HG02981 (cell line): ENCODE results near the gene BMP7.

Experiments
- ATAC-seq: cut with Tn5 transposase; IDR thresholded peaks from one replicate; pipeline ENCODE4 v1.9.1; 2021; ENCODE audit warnings: mild to moderate bottlenecking, moderate library complexity; ENCODE audit not compliant: unreplicated experiment

BMP7 gene

DNA sequence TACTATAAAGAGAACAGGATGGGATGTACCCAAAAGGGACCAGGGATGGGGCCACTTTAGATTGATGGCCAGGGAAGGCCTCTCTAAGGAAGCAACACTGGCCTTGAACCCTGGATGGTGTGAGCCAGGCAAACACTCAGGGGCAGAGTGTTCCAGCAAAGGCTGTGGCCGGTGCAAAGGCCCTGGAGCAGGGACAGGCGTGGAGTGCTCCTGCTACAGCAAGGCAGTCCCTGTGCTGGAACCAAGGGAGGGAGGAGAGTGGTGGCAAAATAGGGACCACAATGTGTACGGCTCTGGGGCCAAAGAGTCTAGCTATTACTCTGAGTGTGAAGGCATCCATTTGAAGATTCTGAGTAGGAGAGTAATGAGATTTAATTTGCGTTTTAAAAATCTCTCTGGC lies 131.6 kb downstream of the BMP7 start:
- no peak for ATAC-seq

DNA sequence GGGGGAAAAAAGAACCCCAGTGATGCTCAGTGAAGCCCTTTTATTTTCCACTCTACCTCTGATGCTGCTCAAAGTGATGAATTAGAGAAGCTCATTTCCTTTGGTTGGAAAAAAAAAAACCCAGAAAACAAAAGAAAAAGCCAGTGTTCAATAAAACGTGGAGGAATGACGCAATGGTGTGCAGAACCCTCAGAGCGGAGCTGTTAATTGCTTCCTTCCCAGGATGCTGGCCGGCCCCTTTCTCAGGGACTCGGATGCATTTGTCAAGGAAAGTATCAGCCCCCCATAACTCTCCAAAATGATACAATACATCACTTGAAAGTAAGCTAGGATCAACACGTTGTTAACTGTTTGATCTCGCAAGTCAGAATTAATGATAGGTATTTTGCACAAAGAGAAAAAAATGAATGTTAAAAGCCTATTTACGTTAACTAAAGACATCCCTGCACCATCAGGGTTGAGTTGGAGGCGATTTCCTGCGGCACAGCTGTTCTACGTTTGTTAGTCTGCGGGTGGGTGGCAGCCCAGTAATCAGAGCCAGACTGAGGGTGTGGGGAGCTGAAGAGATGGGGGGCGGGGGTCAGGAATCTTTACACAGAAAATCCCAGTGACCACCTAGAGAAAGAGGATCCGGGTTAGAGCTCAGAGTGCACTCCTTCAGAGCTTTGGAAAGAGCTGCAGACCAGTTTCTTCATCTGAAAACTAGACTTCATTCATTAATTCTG lies 132.4 kb downstream of the BMP7 start:
- ATAC-seq: no peak

DNA sequence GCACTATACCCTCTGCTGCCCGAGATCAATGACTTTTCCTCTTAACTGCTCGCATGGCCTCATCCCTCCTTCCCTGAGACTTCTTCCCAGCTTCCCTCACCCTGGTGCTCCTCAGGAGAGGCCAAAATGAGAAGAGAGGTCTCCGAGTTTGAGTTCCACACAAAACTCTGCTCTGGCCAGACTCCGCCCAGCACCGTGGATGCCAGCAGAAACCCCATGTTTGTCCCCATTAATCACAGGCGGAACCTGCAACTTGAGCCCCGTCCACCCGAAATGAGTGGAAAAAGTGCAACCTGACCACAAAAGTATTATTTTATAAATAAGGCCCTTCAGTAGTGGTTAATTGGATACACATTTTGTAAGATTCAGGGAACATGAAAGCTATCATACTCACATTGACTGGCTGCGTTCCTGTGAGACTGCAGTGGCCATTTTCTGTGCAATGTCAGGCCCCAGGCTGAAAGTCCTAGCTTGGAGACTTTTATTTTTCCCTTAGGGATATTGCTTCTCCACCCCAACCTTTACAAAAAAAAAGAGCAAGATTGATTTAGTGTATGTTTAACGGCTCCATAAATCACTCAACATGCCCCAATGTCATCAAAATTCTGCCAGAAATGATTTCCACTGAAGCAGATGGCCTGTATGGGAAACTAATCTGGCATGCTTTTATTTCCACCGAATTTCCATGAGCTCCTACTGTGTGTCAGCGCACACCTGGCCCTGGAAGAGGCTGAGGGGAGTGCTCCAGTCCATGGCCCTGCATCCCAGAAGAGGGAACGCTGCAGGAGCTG lies 134.6 kb downstream of the BMP7 start:
- ATAC-seq: no peak

DNA sequence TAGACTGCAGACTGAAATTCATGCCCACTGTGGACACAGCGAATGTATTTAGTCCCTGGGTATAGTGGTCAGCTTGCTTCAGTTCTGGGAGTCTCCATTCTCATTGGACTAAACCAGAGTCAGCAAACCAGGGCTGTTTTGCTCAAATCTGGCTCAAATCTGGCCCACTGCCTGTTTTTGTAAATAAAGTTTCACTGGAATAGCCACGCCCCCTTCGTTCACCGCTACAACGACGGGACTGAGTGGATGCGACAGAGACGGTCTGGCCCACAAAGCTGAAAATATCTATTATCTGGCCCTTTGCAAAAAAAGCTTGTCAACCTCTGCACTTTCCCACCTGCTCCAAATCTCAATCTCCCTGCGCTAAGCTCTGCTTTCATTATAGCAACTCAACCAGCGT lies 135.4 kb downstream of the BMP7 start:
- ATAC-seq: no peak

DNA sequence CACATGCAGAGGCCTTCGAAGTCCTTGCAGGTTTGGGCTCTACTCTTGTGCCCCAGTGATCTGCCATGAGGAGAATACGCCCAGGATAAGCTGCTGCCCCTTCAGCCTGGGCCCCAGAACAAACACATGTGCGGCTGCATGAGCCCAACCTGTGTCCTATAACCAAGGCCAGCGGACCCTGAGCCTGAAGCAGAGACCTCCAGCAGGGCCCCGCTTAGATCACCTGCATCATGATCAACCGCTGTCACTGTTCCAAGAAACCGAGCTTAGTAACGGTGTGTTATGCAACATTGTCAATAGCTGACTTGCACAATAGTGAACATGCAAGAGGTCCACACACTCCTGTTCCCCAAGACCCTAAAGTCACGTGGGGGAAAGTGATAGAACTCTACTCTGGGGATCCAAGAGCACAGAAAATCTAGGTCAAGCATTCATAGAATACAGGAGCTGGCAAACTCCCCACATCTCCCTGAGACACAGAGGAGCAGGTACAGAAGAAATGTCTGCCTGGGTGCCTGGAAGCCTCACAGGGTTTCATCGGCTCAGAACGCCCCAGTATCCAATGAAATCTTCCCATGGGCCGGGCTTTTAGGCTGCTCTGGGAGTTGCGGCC lies 136.2 kb downstream of the BMP7 start:
- no peak for ATAC-seq

DNA sequence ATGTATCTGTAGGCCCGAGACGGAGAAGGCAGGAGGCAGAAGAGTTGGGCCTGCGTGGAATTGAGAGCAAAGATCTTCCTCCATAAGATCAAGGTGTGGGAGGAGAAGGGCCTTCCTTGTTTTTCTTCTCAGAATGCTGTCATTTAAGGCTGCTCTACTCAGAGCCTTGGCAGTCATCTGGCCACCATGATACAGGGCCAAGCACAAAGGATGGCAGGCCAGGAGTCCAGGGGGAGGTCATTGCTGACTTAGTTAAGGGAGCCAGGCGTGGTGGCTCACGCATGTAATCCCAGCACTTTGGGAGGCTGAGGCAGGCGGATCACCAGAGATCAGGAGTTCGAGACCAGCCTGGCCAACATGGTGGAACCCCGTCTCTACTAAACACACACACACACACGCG lies 137.1 kb downstream of the BMP7 start:
- no peak for ATAC-seq

DNA sequence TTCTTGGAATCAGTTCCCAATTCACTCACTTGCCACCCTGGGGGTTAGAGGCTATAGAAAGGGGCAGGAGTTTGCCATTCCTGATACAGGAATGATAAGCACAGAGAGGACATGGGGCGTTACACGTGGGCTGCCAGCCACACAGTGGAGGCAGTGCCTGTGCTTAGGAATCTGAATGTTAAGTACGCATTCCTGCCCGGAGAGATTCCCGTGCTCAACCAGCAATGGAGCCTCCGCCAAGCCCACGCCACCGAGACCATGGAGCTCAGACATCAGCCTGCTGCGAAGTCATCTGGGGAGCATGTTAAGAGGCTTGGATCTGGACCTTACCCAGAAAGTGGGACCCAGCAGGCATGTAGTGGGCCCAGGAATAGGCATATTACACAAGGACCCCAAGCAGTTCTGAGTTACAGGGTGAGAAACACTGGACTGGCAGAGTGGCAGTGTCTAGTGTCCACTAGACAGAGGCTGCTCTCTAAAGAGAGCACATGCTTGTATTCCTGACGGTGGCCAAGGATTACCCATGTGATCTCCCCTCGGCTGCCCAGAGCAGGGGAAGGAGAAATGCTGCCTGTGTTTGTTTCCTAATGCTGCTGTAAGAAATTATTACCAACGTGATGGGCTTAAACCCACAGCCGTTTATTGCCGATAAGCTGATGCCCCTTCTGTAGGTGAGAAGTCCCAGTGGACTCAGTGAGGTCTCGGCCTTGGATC lies 138.2 kb downstream of the BMP7 start:
- no peak for ATAC-seq

DNA sequence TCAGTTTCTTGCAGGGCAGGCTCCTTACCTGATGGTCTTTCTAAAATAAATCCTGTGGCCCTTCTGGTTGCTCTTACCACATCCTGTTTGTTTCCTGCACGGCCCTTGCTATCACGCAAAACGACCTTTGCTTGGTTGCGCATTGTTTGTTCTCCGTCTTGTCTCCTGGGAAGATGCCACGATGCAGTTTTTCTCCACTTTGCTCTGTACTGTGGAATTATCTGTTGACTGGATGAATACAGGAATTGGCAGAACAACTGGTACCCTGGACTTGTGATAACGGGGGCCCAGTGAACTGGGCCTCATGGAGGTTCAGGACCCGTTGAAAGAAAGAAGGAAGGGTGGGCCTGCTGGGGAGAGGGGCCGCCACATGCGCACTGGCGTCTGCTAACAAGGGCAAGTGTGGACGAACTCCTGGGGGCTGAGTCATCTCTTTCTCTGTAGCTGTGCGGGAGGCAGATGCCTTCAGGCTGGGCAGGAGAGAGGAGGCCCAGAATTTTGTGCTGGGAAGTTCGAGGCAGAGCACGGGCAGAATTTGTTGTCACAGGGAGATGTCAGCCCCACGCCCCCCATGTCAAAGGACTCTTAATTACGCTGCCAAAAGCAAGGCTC lies 139.9 kb downstream of the BMP7 start:
- no peak for ATAC-seq

DNA sequence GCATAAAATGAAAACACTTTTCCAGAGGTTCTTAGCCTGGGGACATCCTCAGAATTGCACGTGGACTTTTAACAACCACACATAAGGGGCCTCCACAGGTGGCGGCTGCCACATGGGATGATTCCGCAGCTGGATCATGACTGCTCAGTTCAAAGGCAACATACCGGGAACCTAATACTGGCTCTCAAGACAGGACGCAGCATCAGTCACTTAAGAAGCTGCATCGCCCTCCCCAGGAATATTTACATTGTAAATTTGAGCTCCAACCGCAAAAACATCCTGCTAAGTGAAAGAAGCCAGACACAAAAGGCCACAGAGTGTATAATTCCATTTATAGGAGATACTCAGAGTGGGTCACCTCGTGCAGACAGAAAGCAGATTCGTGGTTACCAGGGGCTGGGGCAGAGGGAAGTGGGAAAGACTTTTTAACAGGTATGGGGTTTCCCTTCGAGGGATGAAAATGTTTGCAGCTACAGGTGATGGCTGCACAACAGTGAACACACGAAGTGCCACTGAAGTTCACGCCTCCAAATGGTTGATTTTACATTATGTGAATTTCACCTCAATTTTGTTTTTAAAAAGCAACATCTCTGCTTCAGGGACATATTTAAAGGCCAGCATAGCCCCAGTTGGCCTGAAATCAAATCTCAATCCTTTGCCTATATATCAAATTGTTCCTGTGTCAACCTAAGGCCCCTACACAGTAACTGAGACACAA lies 141.5 kb downstream of the BMP7 start:
- no peak for ATAC-seq

DNA sequence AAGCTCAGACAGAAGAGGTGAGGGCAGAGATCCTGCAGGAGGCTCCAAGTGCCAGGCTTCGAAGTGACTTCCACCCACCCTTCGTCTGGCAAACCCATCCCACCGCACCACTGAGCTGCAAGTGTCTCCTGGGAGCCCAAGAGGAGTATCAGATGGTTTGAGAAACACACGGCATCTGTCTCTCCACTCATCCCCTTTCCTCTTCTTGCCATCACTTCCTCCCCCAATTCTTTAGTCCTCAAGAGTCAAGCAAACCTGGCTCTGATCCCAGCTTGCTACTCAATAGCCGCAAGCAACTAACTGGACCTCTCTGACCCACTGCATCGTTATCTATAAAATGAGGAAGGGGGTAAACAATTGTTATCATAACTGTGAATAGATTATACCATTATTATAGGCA lies 142.1 kb downstream of the BMP7 start:
- ATAC-seq: no peak

DNA sequence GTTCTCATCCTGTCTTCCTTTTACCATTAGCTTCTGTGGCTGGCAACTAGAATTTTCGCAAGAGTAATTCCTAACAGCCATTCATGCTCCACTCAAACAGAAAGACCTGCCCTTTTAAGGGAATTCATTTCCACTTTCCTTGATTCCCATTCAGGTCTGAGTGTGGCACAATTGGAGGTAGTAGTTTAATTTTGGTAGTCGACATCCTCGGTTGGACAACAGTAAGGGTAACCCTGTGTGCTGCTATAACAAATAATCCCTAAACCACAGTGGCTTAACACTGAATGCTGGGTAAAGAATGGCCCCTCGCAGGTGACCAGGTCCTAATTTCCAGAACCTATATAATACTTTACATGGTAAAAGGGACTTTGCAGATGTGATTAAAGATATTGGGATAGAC lies 142.9 kb downstream of the BMP7 start:
- ATAC-seq: no peak

DNA sequence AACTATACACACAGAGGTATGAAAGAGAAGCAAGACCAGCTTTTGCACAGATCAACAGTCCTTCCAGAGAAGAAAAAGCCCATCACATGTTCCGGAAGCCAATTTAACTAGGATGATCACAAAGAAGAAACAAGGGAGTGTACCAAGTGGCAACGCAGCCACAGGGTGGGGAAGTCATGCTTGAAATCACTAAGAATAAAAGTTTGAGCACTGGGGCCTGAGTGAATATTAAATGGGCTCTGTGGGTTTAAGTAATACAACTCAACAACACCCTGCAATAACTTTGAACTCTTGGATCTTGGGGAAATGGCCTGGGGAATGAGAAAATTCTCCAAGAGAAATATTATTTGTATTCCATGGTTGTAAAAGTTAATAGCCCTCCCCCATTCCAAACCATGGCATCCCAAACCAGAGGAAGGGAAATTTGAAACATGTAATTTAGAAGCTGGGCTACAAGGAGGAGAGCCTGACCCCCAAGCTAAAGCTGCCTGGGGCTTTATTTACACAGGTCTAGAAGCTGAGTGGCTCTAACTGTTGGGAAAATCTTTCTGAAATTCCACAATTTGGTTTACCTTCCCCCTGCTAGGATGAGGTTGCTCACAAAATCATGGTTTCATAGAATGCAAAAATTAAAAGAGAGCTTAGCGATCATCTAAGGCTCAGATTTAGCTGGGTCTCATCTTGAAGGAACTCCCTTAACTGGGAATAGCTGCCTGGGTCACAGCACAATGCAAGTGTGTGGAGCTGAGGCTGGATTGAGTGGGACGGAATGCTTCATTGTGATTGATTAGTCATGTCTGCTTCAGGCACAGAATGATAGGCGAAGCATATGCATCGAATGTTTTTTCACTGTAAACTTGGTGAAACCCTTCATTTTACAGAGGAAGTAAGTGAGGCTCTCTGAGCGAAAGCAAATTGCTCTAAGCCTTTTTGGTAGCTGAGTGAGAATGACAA lies 143.6 kb downstream of the BMP7 start:
- no peak for ATAC-seq

DNA sequence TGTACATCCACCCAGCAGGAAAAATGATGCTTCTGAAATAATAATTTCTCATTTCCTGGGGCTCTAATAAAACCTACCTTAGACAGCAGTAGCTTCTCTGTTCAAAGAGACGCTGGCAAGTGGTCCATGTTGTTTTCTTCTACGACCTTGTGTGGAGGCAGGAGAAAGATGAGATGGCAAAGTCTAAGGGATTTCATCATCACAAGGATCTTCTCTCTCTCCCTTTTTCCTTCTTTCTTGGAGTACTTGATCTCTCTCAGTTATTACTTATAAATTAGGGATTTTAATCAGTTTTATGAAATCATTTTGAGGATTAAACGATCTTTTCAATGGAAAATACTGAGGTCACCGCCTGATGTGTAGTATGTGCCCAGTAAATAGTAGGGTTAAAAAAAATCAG lies 147.5 kb downstream of the BMP7 start:
- no peak for ATAC-seq
